NB4 (cell line): Measurements from ENCODE around the gene KLK11.

Experiments
- MYC ChIP-seq: IDR thresholded peaks from 2 replicates; pipeline ENCODE4 v1.6.1; 2011; ENCODE audit warnings: low read depth, low read length
- POLR2A ChIP-seq: IDR thresholded peaks from 2 replicates; pipeline ENCODE4 v1.6.1; 2011; ENCODE audit warnings: mild to moderate bottlenecking; ENCODE audit not compliant: insufficient read length; ENCODE audit errors: extremely low read depth
- TF ChIP-seq, protein P1 (sequence below): IDR thresholded peaks from one replicate; pipeline ENCODE4 v1.5.1; 2012; ENCODE audit warnings: low read depth, low read length
- TF ChIP-seq, protein P2 (sequence below): IDR thresholded peaks from 2 replicates; pipeline ENCODE4 v1.6.1; 2011; ENCODE audit warnings: low read depth, low read length

- TF ChIP-seq, protein P1, sequence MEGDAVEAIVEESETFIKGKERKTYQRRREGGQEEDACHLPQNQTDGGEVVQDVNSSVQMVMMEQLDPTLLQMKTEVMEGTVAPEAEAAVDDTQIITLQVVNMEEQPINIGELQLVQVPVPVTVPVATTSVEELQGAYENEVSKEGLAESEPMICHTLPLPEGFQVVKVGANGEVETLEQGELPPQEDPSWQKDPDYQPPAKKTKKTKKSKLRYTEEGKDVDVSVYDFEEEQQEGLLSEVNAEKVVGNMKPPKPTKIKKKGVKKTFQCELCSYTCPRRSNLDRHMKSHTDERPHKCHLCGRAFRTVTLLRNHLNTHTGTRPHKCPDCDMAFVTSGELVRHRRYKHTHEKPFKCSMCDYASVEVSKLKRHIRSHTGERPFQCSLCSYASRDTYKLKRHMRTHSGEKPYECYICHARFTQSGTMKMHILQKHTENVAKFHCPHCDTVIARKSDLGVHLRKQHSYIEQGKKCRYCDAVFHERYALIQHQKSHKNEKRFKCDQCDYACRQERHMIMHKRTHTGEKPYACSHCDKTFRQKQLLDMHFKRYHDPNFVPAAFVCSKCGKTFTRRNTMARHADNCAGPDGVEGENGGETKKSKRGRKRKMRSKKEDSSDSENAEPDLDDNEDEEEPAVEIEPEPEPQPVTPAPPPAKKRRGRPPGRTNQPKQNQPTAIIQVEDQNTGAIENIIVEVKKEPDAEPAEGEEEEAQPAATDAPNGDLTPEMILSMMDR: peak; percentile 71
- no peak for TF ChIP-seq POLR2A
- TF ChIP-seq MYC: no peak
- TF ChIP-seq, protein P2, sequence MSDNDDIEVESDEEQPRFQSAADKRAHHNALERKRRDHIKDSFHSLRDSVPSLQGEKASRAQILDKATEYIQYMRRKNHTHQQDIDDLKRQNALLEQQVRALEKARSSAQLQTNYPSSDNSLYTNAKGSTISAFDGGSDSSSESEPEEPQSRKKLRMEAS: no peak
These were observed 9.4 kb downstream of the KLK11 start for GRCh38 chr19:51016798-51017683.
